Mesenchymal stem cell (in vitro differentiated cells and primary cell): ENCODE results near the gene NRP1.

ENCODE experiments used
- DNase-seq: peaks from one replicate; pipeline ENCODE4 v3.0.0-alpha.2; 2013
- H2AFZ ChIP-seq: one replicate; pipeline ENCODE4 v1.6.1; 2013; ENCODE audit warnings: low read depth, mild to moderate bottlenecking, control low read depth, inconsistent platforms, low read length, moderate library complexity
- H2AK5ac ChIP-seq: 2 replicates; pipeline ENCODE4 v1.6.1; 2013; ENCODE audit warnings: low read length, moderate library complexity, mild to moderate bottlenecking, inconsistent platforms; ENCODE audit not compliant: severe bottlenecking
- H2BK120ac ChIP-seq: one replicate; pipeline ENCODE4 v1.6.1; 2013; ENCODE audit warnings: low read depth, mild to moderate bottlenecking, inconsistent platforms, low read length, moderate library complexity
- H2BK12ac ChIP-seq, 2 experiments: one replicate each; pipeline ENCODE4 v1.6.1; 2013; ENCODE audit warnings: inconsistent platforms in 2 of 2, low read length in 2 of 2, mild to moderate bottlenecking in 2 of 2, moderate library complexity in 2 of 2, control low read depth in 1 of 2
- H2BK15ac ChIP-seq: one replicate; pipeline ENCODE4 v1.6.1; 2013; ENCODE audit warnings: mild to moderate bottlenecking, low read depth, inconsistent platforms; ENCODE audit not compliant: poor library complexity, severe bottlenecking
- H2BK5ac ChIP-seq: 2 replicates; pipeline ENCODE4 v1.6.1; 2013; ENCODE audit warnings: low read depth, mild to moderate bottlenecking, low read length, control low read depth, inconsistent platforms; ENCODE audit not compliant: poor library complexity, severe bottlenecking
- H3K14ac ChIP-seq, 2 experiments: one replicate each; pipeline ENCODE4 v1.6.1; 2013; ENCODE audit warnings: inconsistent platforms in 2 of 2, low read length in 2 of 2, control low read depth in 1 of 2, mild to moderate bottlenecking in 1 of 2, moderate library complexity in 1 of 2
- H3K18ac ChIP-seq, 2 experiments: one replicate each; pipeline ENCODE4 v1.6.1; 2013; ENCODE audit warnings: inconsistent platforms in 2 of 2, low read length in 2 of 2, control low read depth in 1 of 2, low read depth in 1 of 2, mild to moderate bottlenecking in 1 of 2
- H3K23ac ChIP-seq, 2 experiments: one replicate each; pipeline ENCODE4 v1.6.1; 2013; ENCODE audit warnings: inconsistent platforms in 2 of 2, low read length in 2 of 2, mild to moderate bottlenecking in 2 of 2, moderate library complexity in 2 of 2, control low read depth in 1 of 2
- H3K27ac ChIP-seq: 2 replicates; pipeline ENCODE4 v1.5.1; 2013; ENCODE audit warnings: mild to moderate bottlenecking, moderate library complexity, low read length, control low read depth, inconsistent platforms; ENCODE audit not compliant: poor library complexity, severe bottlenecking
- H3K27me3 ChIP-seq, 2 experiments: 2 replicates each; pipeline versions ENCODE4 v1.6.1 to v1.7.0; 2013; ENCODE audit warnings: low read length in 2 of 2, mild to moderate bottlenecking in 2 of 2, moderate library complexity in 2 of 2, control low read depth in 1 of 2, inconsistent platforms in 1 of 2; ENCODE audit not compliant: control insufficient read depth in 1 of 2, insufficient read depth in 1 of 2
- H3K36me3 ChIP-seq, 2 experiments: 2 replicates each; pipeline versions ENCODE4 v1.6.1 to v1.7.0; 2013; ENCODE audit warnings: low read length in 2 of 2, control low read depth in 1 of 2, inconsistent platforms in 1 of 2, low read depth in 1 of 2, mild to moderate bottlenecking in 1 of 2; ENCODE audit not compliant: insufficient read depth in 2 of 2, control insufficient read depth in 1 of 2
- H3K4ac ChIP-seq, 2 experiments: one replicate each; pipeline ENCODE4 v1.6.1; 2013; ENCODE audit warnings: inconsistent platforms in 2 of 2, low read length in 2 of 2, mild to moderate bottlenecking in 2 of 2, moderate library complexity in 2 of 2, control low read depth in 1 of 2, low read depth in 1 of 2
- H3K4me1 ChIP-seq: 2 replicates; pipeline ENCODE4 v1.6.1; 2013; ENCODE audit warnings: low read depth, low read length, control low read depth; ENCODE audit not compliant: control insufficient read depth, insufficient read depth
- H3K4me2 ChIP-seq: 2 replicates; pipeline ENCODE4 v1.6.1; 2013; ENCODE audit warnings: low read length, mild to moderate bottlenecking, inconsistent platforms; ENCODE audit not compliant: poor library complexity, severe bottlenecking
- H3K4me3 ChIP-seq, 2 experiments: 2 replicates each; pipeline versions ENCODE4 v1.5.1 to v1.7.0; 2013; ENCODE audit warnings: low read length in 2 of 2, mild to moderate bottlenecking in 2 of 2, control low read depth in 1 of 2, low read depth in 1 of 2; ENCODE audit not compliant: insufficient read depth in 1 of 2
- H3K79me1 ChIP-seq: replicated peaks from 2 replicates; pipeline ENCODE4 v1.6.1; 2013; ENCODE audit warnings: mild to moderate bottlenecking, control low read depth, low read length, inconsistent platforms; ENCODE audit not compliant: poor library complexity, severe bottlenecking
- H3K9ac ChIP-seq: 2 replicates; pipeline ENCODE4 v1.7.0; 2013; ENCODE audit warnings: mild to moderate bottlenecking, low read length, moderate library complexity
- H3K9me3 ChIP-seq: 2 replicates; pipeline ENCODE4 v1.7.0; 2013; ENCODE audit warnings: mild to moderate bottlenecking, low read length; ENCODE audit not compliant: control insufficient read depth
- H4K8ac ChIP-seq: one replicate; pipeline ENCODE4 v1.6.1; 2013; ENCODE audit warnings: inconsistent platforms, mild to moderate bottlenecking, low read length, moderate library complexity
- H4K91ac ChIP-seq: one replicate; pipeline ENCODE4 v1.6.1; 2013; ENCODE audit warnings: mild to moderate bottlenecking, low read length, inconsistent platforms
- WGBS: methylation state at CpG from one replicate; pipeline ENCODE4 v1.1.7; 2013; ENCODE audit warnings: mixed read lengths; 5-methylcytosine and 5-hydroxymethylcytosine counted together

NRP1 gene

DNA sequence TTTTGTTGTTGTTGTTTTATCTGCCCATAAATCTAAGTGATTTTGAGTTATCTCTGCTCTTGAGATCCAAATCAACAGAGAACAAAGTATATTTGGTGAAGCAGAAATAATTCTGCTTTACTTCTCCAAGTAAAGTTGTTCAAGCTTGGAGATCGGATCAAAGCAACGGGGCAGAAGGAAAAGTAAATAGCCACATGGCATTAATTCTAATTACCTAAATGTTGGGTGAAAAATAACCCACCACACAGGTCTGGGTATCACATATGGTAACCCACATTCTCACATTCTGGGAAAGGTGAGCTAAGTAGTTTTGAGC, 3.1 kb downstream of the NRP1 start:
- Histone ChIP-seq H4K91ac (no peak overlapping the region), H3K4ac (no peak overlapping the region), H3K14ac (no peak overlapping the region), H3K27me3 (no peaks in the 10 kb centered on the region), H3K9me3 (no peaks in the 10 kb centered on the region), H2BK120ac (no peak overlapping the region), H2BK5ac (no peak overlapping the region), H3K9ac (peak overlapping the region; percentile 100), H3K27ac (peak overlapping the region; percentile 73), H2AFZ (no peak overlapping the region), H3K18ac (no peak overlapping the region), H2AK5ac (no peak overlapping the region), H2BK12ac (no peak overlapping the region), H2BK15ac (no peak overlapping the region), H3K4me3 (peak overlapping the region in 1 of 2 experiments; percentile 97), H3K23ac (no peak overlapping the region), H3K4me2 (peak overlapping the region; percentile 14), H3K36me3 (peaks cover 3 to 63% of the 10 kb centered on the region in 2 experiments), H4K8ac (no peak overlapping the region), H3K79me1 (peaks cover 1% of the 10 kb centered on the region), H3K4me1 (no peaks in the 10 kb centered on the region)
- WGBS: 20% methylated on average over 1 of the region's 2 CpGs
- no peak for DNase-seq

DNA sequence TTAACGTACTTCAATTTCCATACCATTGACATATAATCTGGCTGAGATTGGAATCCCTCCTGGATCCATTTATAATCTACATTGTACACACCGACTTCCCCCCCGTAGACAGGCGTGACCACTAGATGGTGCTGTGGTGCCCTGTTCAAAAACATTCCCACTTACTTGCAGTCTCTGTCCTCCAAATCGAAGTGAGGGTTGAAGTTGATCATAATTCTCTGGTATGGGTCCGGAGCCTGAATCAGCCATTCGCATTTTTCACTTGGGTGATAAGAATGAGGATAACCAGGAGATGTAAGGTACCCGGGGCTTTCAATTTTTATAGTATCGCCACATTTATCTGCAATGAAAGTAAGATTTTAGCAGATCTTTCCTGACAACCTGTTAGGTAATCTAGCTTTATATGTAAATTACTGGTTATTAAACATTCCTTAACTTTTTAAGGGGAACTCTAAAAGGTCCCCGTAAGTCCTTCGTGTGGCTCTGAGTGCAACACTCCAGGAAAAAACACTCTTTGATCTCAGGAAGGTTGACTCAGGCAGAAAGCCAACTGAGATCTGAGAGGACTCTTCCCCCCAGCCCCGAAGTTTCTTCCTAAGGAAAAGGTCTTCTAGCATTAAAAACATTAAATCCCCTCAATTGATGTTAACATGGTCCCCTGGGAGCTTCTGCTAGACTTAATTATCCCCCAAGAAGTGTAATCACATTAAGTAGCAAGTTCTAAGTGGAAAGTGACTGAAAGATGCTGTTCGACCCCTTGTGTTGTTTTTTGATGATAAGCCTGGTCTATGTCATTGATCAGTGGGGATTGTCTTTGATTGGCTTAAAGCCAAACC, 3.7 kb downstream of the NRP1 start:
- Histone ChIP-seq H3K4me3 (peak overlapping the region in 1 of 2 experiments; percentile 97), H3K79me1 (no peaks in the 10 kb centered on the region), H3K4me2 (peak overlapping the region; percentile 14), H4K91ac (no peak overlapping the region), H2AFZ (no peak overlapping the region), H4K8ac (no peak overlapping the region), H2BK12ac (no peak overlapping the region), H3K14ac (no peak overlapping the region), H3K4ac (no peak overlapping the region), H2AK5ac (no peak overlapping the region), H3K27me3 (no peaks in the 10 kb centered on the region), H2BK15ac (no peak overlapping the region), H3K23ac (no peak overlapping the region), H3K9ac (peak overlapping the region; percentile 100), H3K9me3 (no peaks in the 10 kb centered on the region), H3K27ac (peak overlapping the region; percentile 73), H3K4me1 (no peaks in the 10 kb centered on the region), H2BK120ac (no peak overlapping the region), H3K36me3 (peaks cover 3 to 68% of the 10 kb centered on the region in 2 experiments), H3K18ac (peak overlapping the region in 1 of 2 experiments; percentile 48), H2BK5ac (peak overlapping the region; percentile 62)
- DNase-seq: peak; percentile 82
- WGBS: 3% methylated on average over 11 of the region's 13 CpGs

DNA sequence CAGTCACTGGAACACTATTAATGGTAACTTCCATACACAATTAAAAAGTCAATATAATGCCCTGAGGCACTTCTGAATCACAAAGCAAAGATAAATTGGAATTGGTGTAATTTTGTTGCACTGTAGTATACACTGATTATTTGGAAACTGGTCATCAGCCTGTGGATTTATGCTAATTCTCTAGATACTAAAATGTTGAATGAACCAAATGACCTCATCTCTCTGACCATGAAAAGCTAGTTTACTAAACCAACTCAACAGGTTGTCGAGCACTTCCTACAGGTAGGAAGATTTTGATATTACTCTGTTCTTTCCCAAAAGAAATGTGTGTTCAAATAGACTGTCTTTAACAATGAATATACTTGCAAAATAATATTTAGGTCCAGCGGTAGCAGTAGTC, 5.3 kb downstream of the NRP1 start:
- Histone ChIP-seq H4K8ac (no peak overlapping the region), H2AFZ (no peak overlapping the region), H3K23ac (no peak overlapping the region), H2BK120ac (no peak overlapping the region), H2BK12ac (no peak overlapping the region), H2BK5ac (no peak overlapping the region), H3K79me1 (no peaks in the 10 kb centered on the region), H3K4me2 (no peak overlapping the region), H3K14ac (no peak overlapping the region), H3K27me3 (no peaks in the 10 kb centered on the region), H3K9ac (peak overlapping the region; percentile 100), H3K36me3 (peaks cover 7 to 84% of the 10 kb centered on the region in 2 experiments), H3K4me3 (peak overlapping the region in 1 of 2 experiments; percentile 97), H3K9me3 (no peaks in the 10 kb centered on the region), H3K27ac (peak overlapping the region; percentile 12), H3K4ac (no peak overlapping the region), H2BK15ac (no peak overlapping the region), H4K91ac (no peak overlapping the region), H3K18ac (no peak overlapping the region), H2AK5ac (no peak overlapping the region), H3K4me1 (no peaks in the 10 kb centered on the region)
- no peak for DNase-seq
- WGBS: no CpG with 5 or more reads among the region's 2 CpGs

DNA sequence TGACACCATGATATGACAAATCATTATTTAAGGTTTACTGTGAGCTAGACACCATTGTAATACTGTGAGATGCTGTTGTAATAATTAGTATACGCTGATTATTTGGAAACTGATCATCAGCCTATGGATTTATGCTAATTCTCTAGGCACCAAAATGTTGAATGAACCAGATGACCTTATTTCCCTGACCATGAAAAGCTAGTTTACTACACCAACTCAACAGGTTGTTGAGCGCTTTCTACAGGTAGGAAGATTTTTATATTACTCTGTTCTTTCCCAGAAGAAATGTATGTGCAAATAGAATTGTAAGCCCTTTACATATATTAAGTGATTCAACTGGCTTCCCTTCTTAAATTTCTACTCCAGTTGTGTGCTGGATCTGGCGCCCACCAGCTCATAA, 6.2 kb downstream of the NRP1 start:
- Histone ChIP-seq H4K91ac (no peak overlapping the region), H2BK15ac (no peak overlapping the region), H3K4me3 (peak overlapping the region in 1 of 2 experiments; percentile 97), H3K4me2 (peak overlapping the region; percentile 22), H3K79me1 (no peaks in the 10 kb centered on the region), H2AK5ac (peak overlapping the region; percentile 77), H2BK120ac (no peak overlapping the region), H3K27ac (peak overlapping the region; percentile 32), H3K27me3 (no peaks in the 10 kb centered on the region), H3K36me3 (peaks cover 9 to 94% of the 10 kb centered on the region in 2 experiments), H2BK12ac (no peak overlapping the region), H4K8ac (no peak overlapping the region), H3K4me1 (no peaks in the 10 kb centered on the region), H3K4ac (no peak overlapping the region), H3K9me3 (no peaks in the 10 kb centered on the region), H3K23ac (no peak overlapping the region), H2AFZ (no peak overlapping the region), H2BK5ac (no peak overlapping the region), H3K18ac (no peak overlapping the region), H3K14ac (no peak overlapping the region), H3K9ac (peak overlapping the region; percentile 100)
- no peak for DNase-seq
- 100% methylated on average over 2 of the region's 3 CpGs for WGBS
